Right ventricle myocardium superior (tissue), 1 donor: ENCODE results near the gene DNAJC24. TPM values are rescaled to one million over a fixed set of nuclear protein-coding genes. Genes with fewer than 3 reads are reported as not detected.
"Not testable (repeated sequence)": the region's sequence is repeated elsewhere in the genome, so short reads cannot be mapped to it uniquely, and the experiment has no call there.

Source experiments
- ATAC-seq: fragments of 200-7000 bp; cut with Tn5 transposase; one replicate; pipeline ENCODE4 v1.9.1; 2020; ENCODE audit warnings: mild to moderate bottlenecking; ENCODE audit not compliant: poor library complexity
- DNase-seq: peaks from one replicate; pipeline ENCODE4 v3.0.0-alpha.2; 2020
- intact Hi-C: fragments of 100-400 bp; cut with DNase I; formaldehyde crosslinking; loops from one replicate; pipeline ENCODE4 v1.11.2; 2022
- long read RNA-seq: library from polyadenylated mRNA; unstranded; transcript quantifications from one replicate; pipeline ENCODE4 v2.0.0, GENCODE V29; 2021
- total RNA-seq: library from RNA; stranded (reverse); fragmentation: NEBNext Ultra II Directional; extraction: Animal tissue kit (Norgen Biotek cat#: 25700); gene quantifications from one replicate; pipeline ENCODE4 v1.2.1, GENCODE V29; 2021
- donor health status: DM: no; HTN: yes; CAD: no; lungs with severe emphysema.

DNAJC24 gene, protein sequence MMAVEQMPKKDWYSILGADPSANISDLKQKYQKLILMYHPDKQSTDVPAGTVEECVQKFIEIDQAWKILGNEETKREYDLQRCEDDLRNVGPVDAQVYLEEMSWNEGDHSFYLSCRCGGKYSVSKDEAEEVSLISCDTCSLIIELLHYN
- 16.6 TPM for total RNA-seq
- long read RNA-seq, partial matches to known transcripts: 0 of 1 reads
- long read RNA-seq, other reads (novel, unspliced or antisense): 0 of 1 reads

DNA sequence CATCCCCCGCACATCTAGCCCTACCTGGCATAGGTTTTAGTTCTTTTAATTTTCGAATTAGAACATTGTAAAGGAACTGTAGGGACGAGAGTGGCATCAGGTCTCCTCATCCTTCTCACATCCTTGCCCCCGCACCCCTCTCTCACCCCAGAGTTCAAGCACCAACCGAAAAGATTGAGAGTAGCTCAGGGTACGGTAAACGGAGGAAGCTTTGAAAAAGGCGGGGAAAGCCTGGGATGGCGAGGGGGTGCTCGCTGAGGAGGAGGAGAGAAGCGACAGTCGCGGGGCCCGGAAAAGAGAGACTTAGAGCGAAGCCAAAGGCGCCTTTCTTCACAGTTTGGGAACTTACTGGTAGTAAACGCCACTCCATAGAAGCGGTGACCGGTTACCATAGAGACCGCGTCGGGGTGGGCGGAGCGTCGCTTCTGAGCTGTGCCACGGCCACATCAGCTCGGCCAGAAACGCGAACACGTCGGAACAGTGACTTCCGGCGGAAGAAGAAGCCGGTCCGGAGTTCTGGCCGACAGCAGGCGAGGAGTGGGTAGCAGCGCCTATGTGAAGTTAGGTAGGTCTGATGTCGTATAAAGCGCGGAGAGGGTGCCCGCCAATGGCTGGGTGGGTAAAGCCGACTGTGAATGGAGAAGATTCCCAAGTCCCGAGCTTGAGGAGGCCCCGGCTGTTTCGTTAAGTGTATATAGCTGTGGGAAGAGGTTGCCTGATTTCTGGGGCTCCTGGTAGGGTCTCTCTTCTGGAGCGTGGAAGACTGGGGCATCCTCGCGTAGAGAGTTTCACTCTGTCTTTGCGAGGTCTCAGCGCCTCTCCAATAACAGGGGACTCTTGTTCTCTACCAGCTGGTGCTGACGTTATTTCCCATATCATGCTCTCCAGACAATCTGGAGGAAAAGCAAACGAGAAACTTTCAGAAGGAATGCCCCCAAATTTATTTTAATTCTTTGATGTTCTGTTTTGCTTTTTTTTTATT, at the start of gene DNAJC24, which contains the start of gene DCDC1:
Gene DNAJC24 (plus strand): TSS at position 513 of the 982 bp plus-strand sequence. CDS start 889 bp downstream, outside the sequence.
Gene DCDC1 (minus strand): TSS at position 392 of the 982 bp plus-strand sequence. CDS start 41,459 bp downstream, outside the sequence.
- intact Hi-C loops: no loop called here

DNA sequence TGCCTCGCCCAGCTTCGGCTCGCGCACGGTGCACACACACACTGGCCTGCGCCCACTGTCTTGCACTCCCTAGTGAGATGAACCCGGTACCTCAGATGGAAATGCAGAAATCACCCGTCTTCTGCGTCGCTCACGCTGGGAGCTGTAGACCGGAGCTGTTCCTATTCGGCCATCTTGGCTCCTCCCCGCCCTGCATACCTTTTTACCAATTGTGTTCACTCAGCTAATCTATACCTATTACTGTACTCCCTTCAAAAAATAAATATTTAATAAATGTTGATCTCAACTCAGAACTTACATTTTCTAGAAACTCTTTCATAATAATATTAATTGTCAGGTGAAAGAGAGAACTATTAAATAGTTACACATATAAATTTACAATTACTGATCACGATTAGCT, 48.2 kb upstream of the DNAJC24 start:
- ATAC-seq, DNase-seq, intact Hi-C loops: not testable (repeated sequence)

More for the DNA sequence above, at the start of gene DNAJC24, which contains the start of gene DCDC1:
- peak; percentile 95 for DNase-seq
- ATAC-seq: peak; percentile 100

DNA sequence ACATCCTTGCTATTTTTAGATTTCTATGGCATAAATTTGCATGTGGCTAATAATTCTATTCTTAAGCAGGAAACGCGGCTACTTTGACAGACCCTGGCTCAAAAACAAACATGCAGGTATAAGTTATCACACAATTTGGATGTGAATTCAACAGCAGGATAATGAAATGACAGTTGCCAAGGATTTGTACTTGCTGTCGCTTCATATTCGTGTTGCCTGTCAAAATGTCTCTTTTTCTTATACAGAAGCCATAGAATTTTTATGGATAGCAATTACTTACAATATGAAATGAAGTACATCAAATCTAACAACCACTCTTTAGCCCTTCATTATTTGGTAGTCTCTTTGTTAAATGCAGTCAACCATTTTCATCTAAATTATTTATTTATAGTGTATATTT, 46.5 kb upstream of the DNAJC24 start:
- ATAC-seq: no peak
- DNase-seq: no peak
- intact Hi-C loops: no loop called here

DNA sequence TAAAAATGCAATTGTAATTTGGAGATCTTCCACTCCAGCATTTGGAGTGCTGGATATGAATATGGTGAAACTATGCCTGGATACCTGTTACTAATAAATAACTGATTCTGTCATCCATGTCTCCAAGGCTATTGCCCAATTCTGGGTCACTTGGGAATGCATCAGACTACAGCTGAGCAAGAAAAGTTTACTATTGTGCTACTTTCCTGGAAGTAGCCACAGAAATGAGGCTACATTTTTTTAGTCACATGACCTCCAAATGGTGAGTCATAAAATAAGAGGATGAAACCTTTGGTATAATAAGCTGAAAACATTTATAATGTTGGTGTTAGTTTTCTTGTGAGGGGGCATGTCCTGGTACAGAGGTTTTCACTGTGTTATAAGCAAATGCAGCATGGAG, 44.5 kb upstream of the DNAJC24 start:
- ATAC-seq: peak; percentile 73
- intact Hi-C loops: no loop called here

DNA sequence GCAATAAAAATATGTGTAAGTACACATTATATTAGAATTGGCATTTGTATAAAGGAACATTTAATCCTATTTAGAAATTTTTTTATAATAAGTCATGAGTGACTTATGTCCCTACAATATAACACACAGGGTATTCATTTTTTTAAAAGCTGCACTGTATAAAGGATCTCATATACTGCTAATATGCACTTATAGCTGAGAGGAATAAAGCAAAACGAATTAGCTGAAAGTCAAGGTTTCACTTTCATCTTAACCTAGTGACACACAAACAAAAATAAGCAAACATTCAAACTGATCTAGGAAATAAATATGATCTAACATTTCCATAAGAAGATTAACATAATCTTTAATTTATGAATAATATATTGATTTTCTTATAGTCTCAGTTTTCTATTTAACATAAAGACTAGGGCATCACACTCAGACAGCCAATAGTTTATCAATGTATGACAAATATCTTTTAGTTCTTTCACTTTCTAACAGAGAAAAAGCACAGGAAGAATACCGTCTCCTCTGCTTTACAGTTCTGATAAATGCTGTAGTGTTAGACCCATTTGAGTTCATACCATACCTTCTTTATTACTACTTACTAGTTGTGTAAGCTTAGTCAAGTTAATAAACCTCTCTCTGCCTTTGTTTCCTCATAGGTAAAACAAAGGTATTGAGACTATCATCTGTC, 43.1 kb upstream of the DNAJC24 start:
- intact Hi-C loops: no loop called here
- no peak for ATAC-seq
- no peak for DNase-seq

More for the DNA sequence above, 44.5 kb upstream of the DNAJC24 start:
- DNase-seq: no peak

DNA sequence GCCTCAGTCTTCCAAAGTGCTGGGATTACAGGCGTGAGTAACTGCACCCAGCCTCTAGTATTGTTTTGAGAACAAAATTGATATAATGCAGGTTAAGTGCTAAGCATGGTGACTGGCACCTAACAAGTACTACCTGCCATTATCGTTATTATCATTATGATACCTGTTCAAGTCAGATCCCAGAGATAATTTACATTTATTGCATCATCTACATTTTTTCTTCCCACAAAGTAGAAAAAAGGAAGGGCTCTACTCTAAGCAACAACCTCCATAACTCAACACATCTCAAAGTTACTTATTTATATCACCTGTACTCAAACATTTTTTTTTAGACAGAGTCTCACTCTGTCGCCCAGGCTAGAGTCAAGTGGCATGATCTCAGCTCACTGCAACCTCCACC, 42.2 kb upstream of the DNAJC24 start:
- ATAC-seq (no peak), DNase-seq (no peak)
- intact Hi-C loops: no loop called here

DNA sequence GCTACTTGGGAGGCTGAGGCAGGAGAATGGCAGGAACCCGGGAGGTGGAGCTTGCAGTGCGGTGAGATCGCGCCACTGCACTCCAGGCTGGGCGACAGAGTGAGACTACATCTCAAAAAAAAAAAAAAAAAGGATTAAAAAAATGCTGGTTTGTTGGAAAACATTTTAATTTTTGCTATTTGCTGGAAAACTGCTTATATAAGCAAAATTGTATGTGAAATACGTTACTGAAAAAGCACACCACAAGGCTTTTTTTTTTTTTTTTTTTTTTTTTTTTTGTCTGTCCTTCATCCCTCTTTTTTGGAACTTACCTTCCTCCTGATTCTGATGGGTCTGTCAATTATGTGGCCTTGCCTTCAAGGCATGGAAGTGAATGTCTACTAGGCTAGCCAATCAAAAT, 41.0 kb upstream of the DNAJC24 start:
- intact Hi-C loops: no loop called here
- no peak for DNase-seq
- ATAC-seq: no peak

DNA sequence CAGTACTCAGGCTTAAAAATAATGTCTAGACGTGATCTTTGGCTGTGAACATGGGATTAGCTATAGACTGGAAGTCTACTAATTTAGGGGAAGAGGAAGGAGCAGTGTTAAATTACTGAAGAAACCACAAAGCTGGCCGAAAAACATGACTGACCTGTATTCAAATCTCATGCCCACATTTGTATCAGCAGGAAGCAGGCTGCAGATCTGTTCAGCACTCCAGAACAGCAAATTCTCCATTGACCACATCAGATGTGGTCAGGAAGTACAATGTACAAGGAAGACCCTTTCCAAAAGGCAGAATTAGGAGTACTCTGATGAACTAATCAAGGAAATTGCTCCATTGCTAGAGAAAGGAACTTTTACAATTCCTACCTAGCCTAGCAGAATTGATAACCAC, 31.9 kb upstream of the DNAJC24 start:
- intact Hi-C loops: no loop called here
- ATAC-seq: no peak
- DNase-seq: no peak

DNA sequence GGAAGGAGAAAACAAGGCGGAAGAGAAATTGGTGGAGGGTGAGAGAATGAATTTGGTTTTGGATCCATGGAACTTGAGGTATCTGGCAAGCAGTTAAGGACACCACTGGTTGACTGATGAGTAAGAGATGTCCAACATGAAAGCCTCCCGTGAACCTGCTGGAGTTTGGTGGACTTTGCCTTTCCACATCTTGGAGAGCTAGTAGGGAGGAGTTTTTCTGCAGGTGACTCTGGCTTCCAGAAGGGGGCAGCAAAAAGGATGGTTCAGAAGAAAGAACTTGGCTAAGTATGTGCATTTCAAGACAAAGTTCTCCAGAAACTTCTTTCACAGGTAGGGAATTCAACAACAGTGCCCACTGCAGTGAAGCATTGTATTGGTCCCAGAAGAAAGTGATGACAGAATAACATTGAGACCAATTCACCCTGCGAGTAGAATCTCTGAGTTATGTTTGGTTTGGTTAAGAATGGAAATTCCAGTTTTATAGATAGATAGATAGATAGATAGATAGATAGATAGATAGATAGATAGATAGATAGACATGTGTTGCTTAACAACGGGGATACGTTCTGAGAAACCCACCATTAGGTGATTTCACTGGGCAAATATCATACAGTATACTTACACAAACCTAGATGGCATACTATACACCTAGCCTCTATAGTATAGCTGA, 28.6 kb upstream of the DNAJC24 start:
- intact Hi-C loops: no loop called here
- DNase-seq: no peak
- ATAC-seq: no peak

DNA sequence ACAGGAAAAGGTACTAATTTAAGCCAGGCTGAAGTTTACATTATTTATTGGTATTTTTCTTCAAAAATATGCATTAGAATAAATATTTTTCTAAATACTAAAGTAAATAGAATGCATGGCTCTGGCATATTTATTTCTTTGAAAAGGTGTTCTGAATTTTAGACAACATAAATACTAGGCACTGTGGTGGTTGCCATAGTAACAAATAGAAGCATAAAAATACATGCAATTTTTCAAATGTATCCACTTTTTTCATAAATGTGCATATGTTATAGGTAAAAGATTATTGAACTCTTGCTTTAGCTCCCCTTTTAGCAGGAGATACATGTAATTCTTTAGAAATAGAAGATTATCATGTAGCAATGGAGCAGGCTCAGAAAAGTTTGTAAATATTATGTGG, 18.5 kb upstream of the DNAJC24 start:
- ATAC-seq (no peak), DNase-seq (no peak)
- intact Hi-C loops: no loop called here

DNA sequence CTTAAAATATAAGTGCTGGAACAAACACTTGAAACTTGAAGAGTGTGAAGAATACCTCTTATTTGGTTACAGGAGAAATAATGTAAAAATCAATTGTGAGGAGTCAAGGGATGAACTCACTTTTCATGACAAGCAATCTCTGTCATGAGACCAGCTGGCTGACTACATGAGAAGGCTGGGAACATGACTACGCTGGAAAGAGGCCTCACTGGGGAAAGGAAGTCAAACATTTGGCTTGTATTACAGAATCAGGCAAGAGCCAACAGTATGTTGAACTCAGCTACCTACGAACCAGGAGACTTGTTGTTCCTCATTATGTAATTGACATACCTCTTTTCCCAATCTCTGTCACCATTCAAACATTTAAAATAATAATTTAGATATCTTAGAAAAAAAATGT, 14.5 kb upstream of the DNAJC24 start:
- no peak for DNase-seq
- peak; percentile 61 for ATAC-seq
- intact Hi-C loops: no loop called here

DNA sequence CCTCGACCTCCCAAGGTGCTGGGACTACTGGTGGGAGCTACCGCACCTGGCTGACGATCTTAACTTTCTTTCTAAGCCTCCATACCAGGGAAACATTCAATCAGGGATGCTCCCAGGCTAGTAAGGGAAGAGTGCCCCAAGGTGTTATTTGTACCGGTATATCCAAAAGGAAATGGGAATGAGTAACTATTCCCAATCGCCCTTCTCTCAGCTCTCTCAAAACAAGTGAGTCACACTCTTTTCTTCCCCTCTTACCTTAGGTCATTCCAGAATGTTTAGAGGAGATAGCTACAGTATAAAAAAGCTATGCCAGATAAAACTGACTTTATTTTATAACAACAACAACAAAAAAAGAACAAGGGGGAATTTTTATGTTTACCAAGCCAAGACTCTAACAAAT, 13.8 kb upstream of the DNAJC24 start:
- no peak for DNase-seq
- intact Hi-C loops: no loop called here
- no peak for ATAC-seq

DNA sequence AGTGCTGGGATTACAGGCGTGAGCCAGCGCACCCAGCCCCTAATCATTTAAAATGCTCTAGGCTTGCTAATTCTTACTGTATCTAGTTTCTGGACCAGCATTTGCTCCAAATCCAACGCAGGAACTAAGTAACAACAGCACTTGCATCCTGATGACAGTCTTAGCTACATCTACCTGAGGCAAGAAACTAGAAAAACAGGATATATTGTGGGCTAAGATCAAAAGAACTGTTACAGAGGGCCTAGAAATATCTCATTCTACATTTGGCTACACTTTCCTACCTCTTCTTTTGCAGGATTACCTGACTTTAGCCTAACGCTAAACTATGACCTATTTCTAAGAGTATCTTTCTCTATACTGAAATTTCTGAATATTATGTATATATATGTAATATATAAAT, 7.9 kb upstream of the DNAJC24 start:
- intact Hi-C loops: no loop called here

DNA sequence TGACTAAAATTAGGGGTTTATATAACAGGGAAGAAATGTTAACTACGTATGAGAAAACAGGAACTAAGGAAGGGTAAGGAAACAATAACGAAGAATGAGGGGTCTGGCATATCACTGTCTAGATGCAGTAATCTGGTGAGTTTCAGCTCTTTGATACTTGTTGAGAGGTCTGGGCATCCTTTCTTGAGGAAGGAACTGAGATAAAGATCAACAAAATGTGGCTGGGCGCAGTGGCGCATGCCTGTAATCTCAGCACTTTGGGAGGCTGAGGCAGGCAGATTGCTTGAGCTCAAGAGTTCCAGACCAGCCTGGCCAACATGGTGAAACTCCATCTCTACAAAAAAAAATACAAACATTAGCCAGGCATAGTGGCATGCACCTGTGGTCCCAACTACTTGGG, 2.9 kb upstream of the DNAJC24 start:
- no peak for DNase-seq
- intact Hi-C loops: no loop called here
- ATAC-seq: no peak

More for the DNA sequence above, 7.9 kb upstream of the DNAJC24 start:
- ATAC-seq (no peak), DNase-seq (no peak)

DNA sequence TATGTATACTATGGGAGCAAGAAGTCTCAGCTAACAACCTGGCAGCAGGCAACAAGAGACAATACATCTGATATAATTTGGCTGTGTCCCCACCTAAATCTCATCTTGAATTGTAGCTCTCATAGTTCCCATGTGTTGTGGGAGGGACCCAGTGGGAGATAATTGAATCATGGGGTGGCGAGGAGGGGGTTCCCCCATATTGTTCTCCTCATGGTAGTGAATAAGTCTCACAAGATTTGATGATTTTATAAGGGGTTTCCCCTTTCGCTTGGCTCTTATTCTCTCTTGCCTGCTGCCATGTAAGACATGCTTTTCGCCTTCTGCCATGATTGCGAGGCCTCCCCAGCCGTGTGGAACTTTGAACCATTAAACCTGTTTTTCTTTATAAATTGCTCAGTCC, 6.2 kb downstream of the DNAJC24 start:
- DNase-seq: no peak
- no peak for ATAC-seq
- intact Hi-C loops: no loop called here

DNA sequence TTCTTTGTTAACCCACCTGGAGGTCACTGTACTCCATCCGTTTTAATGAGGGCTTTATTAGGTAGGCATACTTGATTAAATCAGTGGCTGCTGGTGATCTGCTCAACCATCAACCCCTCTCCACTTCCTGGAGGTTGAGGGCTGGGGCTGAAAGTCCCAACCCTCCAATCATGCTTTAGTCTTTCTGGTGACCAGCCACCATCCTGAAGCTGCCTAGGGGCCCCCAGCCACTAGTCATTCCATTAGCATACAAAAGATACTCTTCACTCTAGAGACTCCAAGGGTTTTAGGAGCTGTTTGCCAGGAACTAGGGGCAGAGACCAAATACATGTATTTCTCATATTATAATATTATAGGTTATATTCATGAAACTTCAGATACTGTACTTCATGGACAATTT, 13.5 kb downstream of the DNAJC24 start:
- DNase-seq: no peak
- ATAC-seq: no peak
- intact Hi-C loops: no loop called here

DNA sequence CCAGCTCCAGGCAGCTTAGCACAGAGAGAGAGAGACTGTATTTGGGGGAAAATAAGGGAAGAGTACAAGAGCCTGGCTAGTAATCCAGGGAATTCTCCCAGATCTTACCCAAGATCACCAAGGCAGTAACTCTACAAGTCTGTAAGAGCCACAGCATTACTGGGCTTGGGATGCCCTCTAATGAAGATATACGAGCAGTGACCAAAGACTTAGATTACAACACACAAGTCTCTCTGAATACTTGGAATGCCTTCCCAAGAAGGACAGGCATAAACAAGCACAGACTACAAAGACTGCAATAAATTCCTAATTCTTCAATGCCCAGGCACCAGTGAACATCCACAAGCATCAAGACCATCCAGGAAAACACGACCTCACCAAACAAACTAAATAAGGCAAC, 17.7 kb downstream of the DNAJC24 start:
- intact Hi-C loops: no loop called here
- ATAC-seq: no peak

DNA sequence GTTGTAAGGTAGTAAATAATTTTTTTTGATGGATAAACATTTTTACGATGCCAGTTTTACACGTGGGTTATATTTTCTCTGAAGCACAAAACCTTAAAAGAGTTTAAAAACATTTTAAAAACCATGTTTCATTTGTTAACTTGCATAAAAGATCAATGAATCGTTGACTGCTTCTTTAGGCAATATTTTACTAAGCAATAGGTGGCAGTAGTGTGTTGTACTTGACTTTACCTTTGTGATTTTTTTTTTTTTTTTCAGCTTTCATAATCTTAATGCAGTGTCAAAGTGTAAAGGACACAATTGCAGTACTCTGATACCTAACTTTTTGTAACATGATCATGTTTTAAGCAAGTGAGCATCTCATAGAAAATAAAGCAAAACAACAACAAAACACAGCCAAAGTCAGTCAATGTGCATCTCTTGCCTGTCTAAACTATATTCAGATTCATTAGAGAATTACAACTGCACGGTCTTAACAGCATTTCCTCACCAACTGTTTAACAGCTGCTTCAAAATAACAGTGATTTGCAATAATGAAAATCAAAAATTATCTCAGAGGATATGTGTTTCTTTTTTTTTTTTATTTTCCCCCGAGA, 27.7 kb downstream of the DNAJC24 start:
- ATAC-seq (peak; percentile 34), DNase-seq (no peak)
- intact Hi-C loops: no loop called here

More for the DNA sequence above, 17.7 kb downstream of the DNAJC24 start:
- DNase-seq: no peak
